ENCODE results near the gene PUS10.
A peak's percentile ranks its signal among the peaks of the same experiment; 100 is the strongest.

The PUS10 gene

DNA sequence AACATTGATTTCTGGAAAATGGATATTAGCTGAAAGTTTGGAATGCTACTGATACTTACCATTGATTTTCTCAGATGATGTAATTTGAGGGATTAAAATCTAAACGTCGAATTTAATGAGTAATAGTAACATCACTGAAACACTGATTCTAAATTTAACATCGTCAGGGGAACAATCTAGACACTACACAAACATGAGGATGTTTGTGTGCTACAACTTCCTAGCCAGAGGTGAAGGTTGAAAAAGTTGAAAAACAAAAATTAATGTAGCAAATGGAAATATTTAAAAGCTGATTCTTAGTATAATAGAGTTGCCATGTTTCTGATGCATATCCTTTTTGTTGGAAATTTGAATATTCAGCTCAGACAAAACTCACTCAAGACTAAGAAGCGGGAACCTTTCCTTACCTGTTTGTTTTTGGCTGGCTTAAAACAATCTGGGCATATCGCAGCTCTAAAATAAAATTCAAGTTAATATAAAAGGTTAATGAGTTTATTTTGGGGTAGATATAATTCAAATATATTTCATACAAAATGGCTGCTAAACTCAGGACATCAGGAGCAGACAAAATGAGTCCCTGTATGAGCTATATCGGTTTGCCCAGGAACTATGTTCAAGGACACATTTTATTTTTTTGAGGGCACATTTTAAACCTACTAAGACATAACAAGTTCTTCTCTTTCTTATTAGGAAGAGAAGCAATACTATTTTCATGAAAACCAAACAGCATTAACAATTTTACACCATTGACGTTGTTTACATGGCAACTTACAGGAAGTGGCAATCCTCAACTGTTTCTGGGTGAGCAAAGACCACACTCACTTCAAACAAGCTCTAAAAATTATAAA is 53.2 kb downstream of the PUS10 start:
- ATAC-seq = peak; percentile 63
- Mint-ChIP-seq H3K27me3 (no peaks in the 10 kb centered on the region), H3K9me3 (no peaks in the 10 kb centered on the region), H3K27ac (peak overlapping the region; percentile 78 to 97), H3K4me1 (peaks cover 36% of the 10 kb centered on the region), H3K4me3 (peak overlapping the region in 1 of 2 donors; percentile 49)
- DNase-seq = no peak

DNA sequence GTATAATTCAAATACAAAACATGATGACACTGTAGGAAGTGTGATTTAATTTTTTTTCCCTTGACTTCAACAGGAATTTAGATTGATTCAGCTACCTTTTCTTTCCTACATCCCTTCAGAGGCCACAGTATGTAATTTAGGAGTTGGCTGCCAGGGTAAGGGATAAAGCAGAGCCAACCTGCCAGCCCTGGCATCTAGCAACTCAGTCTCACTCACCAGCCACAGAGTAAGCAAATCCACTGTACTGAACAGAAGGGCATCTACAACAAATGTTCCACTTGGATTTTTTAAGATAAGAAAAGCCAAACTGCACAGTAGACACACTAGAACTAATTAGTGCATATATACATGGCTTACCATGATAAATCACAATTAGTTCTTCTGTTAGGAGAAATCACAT is 54.9 kb downstream of the PUS10 start:
- H3K27ac Mint-ChIP-seq = no peak overlapping the region
- no peak for ATAC-seq
- peaks cover 36% of the 10 kb centered on the region for H3K4me1 Mint-ChIP-seq
- DNase-seq = no peak
- no peaks in the 10 kb centered on the region for H3K9me3 Mint-ChIP-seq
- no peak overlapping the region for H3K4me3 Mint-ChIP-seq
- no peaks in the 10 kb centered on the region for H3K27me3 Mint-ChIP-seq

DNA sequence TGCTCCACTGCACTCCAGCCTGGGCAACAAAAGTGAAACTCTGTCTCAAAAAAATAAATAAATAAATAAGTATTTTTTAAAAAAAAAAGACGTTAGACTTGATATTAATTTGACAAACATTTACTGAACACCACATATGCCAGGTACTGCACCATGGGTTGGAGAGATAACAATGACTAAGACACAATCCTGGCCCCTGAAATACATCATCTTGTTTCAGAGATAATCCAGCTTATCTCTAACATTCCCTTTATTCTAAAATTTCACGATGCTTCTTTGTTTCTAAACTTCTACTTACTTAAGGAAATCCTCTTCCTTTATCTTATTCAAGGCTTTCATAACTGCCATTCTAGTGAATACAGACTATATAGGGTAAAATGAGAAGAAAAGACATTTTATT is 55.5 kb downstream of the PUS10 start:
- H3K9me3 Mint-ChIP-seq = no peaks in the 10 kb centered on the region
- no peak for DNase-seq
- H3K4me1 Mint-ChIP-seq = peaks cover 34% of the 10 kb centered on the region
- no peak for ATAC-seq
- peak overlapping the region in 1 of 2 donors; percentile 84 for H3K27ac Mint-ChIP-seq
- H3K4me3 Mint-ChIP-seq = no peak overlapping the region
- H3K27me3 Mint-ChIP-seq = no peaks in the 10 kb centered on the region

DNA sequence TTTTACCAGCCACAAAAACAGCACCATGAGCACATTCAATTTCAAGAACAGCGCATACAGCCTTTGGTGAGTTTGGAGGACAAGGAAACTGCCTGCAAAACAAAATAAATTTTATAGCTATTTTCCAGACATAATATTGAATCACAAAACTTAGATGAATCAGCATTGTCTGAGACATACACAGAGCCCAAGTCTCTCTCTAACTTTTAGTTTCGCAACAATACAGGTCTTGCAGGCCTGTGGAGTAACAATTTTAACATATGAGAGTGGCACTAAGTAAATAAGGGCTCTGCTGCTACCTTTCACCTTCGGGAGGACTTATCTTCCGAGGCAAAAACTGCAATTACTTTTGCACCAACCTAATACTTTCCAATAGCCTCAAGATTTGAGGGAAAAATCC is 56.6 kb downstream of the PUS10 start:
- H3K27me3 Mint-ChIP-seq = no peaks in the 10 kb centered on the region
- H3K27ac Mint-ChIP-seq = no peak overlapping the region
- ATAC-seq = no peak
- H3K4me3 Mint-ChIP-seq = no peak overlapping the region
- no peaks in the 10 kb centered on the region for H3K9me3 Mint-ChIP-seq
- DNase-seq = no peak
- peaks cover 25% of the 10 kb centered on the region for H3K4me1 Mint-ChIP-seq

DNA sequence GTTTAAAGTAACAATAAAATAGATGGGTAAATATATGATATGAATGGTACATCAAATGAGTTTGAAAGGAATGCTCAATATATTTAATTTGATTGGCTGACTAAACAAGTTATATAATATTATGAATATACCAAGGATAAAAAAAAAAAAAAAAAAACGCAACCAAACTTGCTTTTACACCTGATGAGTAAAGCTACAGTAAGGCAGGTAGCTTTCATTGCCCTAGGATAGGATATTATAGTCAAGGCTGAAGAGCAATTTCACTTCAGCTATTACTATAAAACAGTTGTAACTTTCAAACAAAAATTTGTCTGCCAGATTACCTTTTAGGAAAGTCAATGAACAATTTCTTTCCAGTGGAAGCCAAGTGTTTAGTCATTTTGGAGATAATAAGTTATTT is 57.3 kb downstream of the PUS10 start:
- no peak for ATAC-seq
- DNase-seq = no peak
- Mint-ChIP-seq H3K27ac (no peak overlapping the region), H3K27me3 (no peaks in the 10 kb centered on the region), H3K4me3 (no peak overlapping the region), H3K9me3 (no peaks in the 10 kb centered on the region), H3K4me1 (peaks cover 18% of the 10 kb centered on the region)

DNA sequence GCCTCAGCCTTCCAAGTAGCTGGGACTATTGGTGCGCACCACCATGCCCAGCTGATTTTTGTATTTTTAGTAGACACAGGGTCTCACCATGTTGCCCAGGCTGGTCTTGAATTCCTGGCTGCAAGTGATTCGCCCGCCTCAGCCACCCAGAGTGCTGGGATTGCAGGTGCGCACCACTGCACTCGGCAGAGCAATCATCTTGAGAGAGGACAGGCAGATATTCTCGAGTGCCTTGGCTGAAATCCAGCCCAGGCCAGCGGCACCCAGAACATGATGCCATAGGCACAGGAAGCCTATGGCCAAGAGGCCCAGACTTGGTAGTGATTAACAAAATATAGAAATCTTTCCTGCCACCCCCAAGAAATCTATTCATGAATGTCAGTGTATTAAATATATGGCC is 58.6 kb downstream of the PUS10 start:
- peaks cover 7% of the 10 kb centered on the region for H3K4me1 Mint-ChIP-seq
- no peak for DNase-seq
- no peak overlapping the region for H3K4me3 Mint-ChIP-seq
- no peak for ATAC-seq
- H3K27me3 Mint-ChIP-seq = no peaks in the 10 kb centered on the region
- no peaks in the 10 kb centered on the region for H3K9me3 Mint-ChIP-seq
- peak overlapping the region in 1 of 2 donors; percentile 80 for H3K27ac Mint-ChIP-seq

DNA sequence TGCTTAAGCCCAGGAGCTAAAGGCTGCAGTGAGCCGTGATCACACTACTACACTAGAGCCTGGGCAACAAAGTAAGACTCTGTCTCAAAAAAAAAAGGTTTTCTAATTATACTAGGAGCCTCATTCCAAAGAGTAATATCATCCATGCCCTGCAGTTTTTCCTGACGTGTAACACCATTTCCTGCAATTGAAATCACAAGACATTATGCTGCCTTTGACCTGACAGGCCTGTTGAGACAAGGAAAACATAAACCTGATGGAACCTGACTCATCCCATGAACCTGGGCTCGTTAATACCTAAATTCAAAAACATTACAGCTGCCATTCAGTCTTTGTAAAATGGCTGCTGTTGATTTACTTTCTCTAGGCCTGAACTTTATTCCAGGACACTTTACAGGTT is 59.3 kb downstream of the PUS10 start:
- Mint-ChIP-seq H3K4me3 (no peak overlapping the region), H3K4me1 (peaks cover 6% of the 10 kb centered on the region), H3K9me3 (no peaks in the 10 kb centered on the region), H3K27ac (no peak overlapping the region), H3K27me3 (no peaks in the 10 kb centered on the region)
- DNase-seq = no peak
- ATAC-seq = no peak

DNA sequence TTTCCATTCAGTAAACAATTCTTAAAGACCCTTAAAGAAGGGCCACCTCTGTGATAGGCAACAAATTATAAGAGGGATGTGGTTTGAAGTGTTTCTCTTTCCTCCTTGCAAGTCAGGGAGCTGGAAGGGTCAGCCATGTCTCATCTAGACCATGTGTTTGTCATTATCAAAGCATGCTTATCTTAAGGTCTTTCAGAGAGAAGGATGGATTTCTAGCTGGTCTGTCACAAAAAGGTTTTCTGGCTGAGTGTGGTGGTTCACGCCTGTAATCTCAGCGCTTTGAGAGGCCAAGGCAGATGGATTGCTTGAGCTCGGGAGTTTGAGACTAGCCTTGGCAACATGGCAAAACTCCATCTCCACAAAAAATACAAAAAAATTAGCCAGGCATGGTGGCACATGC is 59.7 kb downstream of the PUS10 start:
- no peak for ATAC-seq
- DNase-seq = no peak
- no peak overlapping the region for H3K4me3 Mint-ChIP-seq
- peak overlapping the region in 1 of 2 donors; percentile 67 for H3K27ac Mint-ChIP-seq
- no peaks in the 10 kb centered on the region for H3K9me3 Mint-ChIP-seq
- H3K4me1 Mint-ChIP-seq = peaks cover 7% of the 10 kb centered on the region
- no peaks in the 10 kb centered on the region for H3K27me3 Mint-ChIP-seq

DNA sequence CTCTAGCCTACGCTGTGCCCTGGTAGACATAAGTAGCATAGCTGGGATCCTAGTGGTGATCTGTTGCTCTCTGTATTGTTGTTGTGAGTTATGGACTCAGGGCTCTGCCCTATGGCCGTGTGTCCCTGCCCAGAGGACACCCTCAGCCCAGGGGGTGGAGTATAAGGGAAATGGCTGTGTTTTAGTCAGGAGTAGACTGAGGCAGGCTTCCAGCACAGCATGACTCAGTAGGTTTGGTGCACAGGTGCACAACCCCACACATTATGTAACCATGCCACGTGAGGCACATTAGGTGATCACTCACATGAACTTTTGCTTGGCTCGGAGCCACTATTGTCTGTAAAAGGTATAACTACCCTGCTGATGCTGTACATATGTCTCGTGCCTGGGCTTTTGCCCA is 60.4 kb downstream of the PUS10 start:
- H3K4me3 Mint-ChIP-seq = no peak overlapping the region
- H3K9me3 Mint-ChIP-seq = no peaks in the 10 kb centered on the region
- no peaks in the 10 kb centered on the region for H3K27me3 Mint-ChIP-seq
- ATAC-seq (no peak), DNase-seq (no peak)
- H3K4me1 Mint-ChIP-seq = peaks cover 14% of the 10 kb centered on the region
- no peak overlapping the region for H3K27ac Mint-ChIP-seq

DNA sequence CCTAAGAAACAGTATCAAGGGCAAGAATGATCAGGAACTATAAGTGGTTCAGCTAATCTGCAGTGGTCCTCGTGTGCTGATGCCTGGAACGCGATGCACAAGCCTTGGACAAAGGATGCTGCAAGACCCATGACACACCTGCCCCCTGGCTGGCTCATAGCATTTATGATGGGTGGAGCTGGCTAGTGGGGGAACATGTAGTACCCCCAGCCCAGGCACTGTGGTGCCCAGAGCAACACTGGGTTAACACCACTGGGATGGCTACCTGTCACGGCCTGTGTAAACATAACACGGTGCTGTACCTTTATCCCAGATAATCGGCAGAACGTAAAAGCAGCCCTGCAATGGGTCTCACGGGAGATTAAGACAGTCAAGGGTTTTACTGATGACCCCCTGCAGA is 60.8 kb downstream of the PUS10 start:
- DNase-seq (no peak), ATAC-seq (no peak)
- peaks cover 15% of the 10 kb centered on the region for H3K4me1 Mint-ChIP-seq
- no peaks in the 10 kb centered on the region for H3K27me3 Mint-ChIP-seq
- H3K27ac Mint-ChIP-seq = no peak overlapping the region
- no peaks in the 10 kb centered on the region for H3K9me3 Mint-ChIP-seq
- H3K4me3 Mint-ChIP-seq = no peak overlapping the region

DNA sequence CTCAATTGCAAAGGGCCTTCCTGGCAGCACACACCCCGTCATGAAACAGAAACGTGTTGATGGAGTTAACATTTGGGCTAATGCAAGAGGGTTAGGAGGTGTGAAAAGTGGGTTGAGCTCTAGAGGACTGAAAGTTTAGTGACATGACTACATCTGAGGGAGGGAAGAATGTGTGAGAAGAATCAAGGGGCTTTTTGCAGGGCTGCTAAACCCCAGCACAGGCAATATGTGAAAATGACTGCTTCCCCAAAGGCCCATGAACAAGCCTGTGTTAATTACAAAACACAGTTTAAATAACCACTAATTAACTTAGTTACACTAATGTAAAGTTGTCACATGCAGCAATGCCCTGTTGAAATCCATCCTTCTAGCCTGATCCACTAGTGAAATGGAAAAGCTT is 63.9 kb downstream of the PUS10 start:
- Mint-ChIP-seq H3K4me3 (peak overlapping the region in 1 of 2 donors; percentile 9), H3K4me1 (peaks cover 21% of the 10 kb centered on the region), H3K27me3 (no peaks in the 10 kb centered on the region), H3K9me3 (no peaks in the 10 kb centered on the region), H3K27ac (peak overlapping the region in 1 of 2 donors; percentile 10)
- ATAC-seq (peak; percentile 99), DNase-seq (peak in 1 of 2 donors; percentile 34)

DNA sequence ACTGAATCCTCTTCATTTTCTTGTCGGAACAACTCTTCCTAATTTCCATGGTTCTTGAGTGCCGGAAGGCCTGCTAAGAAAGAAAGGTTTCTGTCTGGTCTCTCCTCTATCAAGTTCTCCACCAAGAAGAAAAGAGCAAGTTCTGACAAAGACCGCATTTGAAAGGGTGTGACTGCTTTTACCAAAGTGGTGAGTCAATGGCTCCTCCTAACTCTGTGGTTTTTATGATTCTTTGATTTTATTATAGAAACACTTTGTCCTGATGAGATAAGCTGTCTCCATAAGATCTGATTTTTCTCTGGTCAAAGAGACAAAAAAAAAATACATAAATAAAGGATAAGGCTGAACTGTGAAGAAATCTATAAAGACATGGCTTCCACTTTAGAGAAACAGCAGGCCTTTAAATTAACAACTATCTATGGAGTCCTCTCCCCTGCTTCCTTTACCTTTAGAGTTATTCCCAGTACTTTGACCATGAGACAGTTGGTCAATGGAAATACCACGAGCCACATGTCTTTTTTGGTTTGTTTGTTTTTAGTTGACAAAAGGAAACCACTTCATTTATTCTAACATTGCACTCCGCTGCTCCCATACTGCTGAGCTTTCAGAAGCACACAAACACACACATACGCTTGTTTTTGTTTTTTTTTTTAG is 69.0 kb downstream of the PUS10 start:
- Mint-ChIP-seq H3K4me3 (no peak overlapping the region), H3K27me3 (no peaks in the 10 kb centered on the region), H3K4me1 (peaks cover 32% of the 10 kb centered on the region), H3K9me3 (no peaks in the 10 kb centered on the region), H3K27ac (peak overlapping the region in 1 of 2 donors; percentile 7)
- no peak for DNase-seq
- peak; percentile 78 for ATAC-seq

DNA sequence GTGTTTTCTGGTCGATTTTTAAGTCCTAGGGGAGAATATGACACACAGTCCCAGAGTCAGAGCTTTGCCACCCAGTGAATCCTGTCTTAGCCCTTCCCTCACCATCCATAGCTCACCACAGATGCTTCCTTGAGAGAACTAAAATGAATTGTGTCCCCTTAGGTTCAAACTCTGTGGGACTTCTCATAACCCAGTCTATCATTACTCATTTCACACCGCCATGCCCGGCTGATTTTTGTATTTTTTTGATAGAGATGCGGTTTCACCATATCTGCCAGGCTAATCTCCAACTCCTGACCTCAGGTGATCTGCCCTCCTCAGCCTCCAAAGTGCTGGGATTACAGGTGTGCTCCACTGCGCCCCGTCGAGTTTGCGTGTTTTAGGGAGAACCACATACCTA is 69.9 kb downstream of the PUS10 start:
- peaks cover 26% of the 10 kb centered on the region for H3K4me1 Mint-ChIP-seq
- H3K9me3 Mint-ChIP-seq = no peaks in the 10 kb centered on the region
- no peaks in the 10 kb centered on the region for H3K27me3 Mint-ChIP-seq
- peak overlapping the region in 1 of 2 donors; percentile 15 for H3K4me3 Mint-ChIP-seq
- no peak for DNase-seq
- H3K27ac Mint-ChIP-seq = peak overlapping the region in 1 of 2 donors; percentile 6
- ATAC-seq = peak; percentile 48

DNA sequence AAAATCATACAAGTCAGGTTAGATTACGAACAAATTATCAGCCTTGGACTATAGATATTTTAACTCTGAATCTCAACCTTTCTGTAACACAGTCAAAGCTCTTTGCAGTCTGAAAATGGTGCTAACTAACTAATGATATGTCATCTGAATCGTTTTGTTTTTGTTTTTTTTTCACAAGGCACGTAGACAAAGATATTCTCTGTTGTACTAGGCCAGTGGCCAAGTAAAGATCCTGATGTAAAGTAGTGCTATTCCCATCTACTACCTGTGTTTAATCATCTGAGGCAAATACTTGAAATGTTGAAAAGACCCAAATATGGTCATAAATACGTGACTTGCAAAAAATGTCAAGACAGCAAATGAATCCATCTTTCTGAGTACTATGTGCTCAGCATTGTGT is 71.0 kb downstream of the PUS10 start:
- H3K27me3 Mint-ChIP-seq = no peaks in the 10 kb centered on the region
- no peaks in the 10 kb centered on the region for H3K9me3 Mint-ChIP-seq
- peaks cover 21% of the 10 kb centered on the region for H3K4me1 Mint-ChIP-seq
- DNase-seq (no peak), ATAC-seq (no peak)
- no peak overlapping the region for H3K4me3 Mint-ChIP-seq
- H3K27ac Mint-ChIP-seq = no peak overlapping the region

DNA sequence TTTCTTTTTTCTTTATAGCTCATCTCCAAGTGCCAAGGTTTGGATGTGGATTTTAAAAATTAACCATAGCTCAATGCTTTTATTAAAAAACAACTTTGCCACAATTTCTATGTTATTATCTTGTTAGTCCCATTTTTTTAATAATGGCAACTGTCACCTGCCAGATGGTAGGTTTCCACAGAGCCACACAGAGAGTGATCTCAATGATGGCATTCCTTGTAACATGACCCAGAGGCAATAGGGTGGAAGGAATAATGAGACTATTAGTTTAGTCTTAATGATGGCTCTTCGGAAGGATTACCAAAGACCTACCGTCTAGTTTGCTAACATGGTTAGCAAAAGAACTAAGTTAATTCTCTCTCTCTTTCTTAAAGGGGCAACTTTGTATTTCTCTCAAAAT is 72.7 kb downstream of the PUS10 start:
- no peak overlapping the region for H3K4me3 Mint-ChIP-seq
- DNase-seq (no peak), ATAC-seq (no peak)
- peaks cover 21% of the 10 kb centered on the region for H3K4me1 Mint-ChIP-seq
- no peaks in the 10 kb centered on the region for H3K9me3 Mint-ChIP-seq
- no peaks in the 10 kb centered on the region for H3K27me3 Mint-ChIP-seq
- H3K27ac Mint-ChIP-seq = no peak overlapping the region

DNA sequence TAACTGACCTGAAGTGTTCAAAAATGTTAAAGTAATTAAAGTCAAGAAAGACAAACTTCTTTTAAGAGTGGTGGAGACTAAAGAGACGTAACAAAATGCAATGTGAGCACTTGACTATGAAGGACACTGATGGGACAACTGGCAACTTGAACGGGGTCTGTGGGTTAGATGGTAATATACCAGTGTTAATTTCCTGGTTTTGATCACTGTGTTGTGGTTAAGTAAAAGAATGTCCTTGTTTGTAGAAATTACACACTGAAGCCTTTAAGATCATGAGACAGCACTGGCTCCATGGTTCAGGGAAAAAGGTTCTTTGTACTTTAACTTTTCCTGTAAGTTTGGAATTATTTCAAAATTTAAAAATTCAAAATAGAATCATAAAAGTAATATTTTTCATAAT is 78.4 kb downstream of the PUS10 start:
- ATAC-seq (no peak), DNase-seq (no peak)
- no peak overlapping the region for H3K27ac Mint-ChIP-seq

More for the DNA sequence above, 78.4 kb downstream of the PUS10 start:
- H3K27me3 Mint-ChIP-seq = no peaks in the 10 kb centered on the region
- H3K9me3 Mint-ChIP-seq = no peaks in the 10 kb centered on the region
- H3K4me3 Mint-ChIP-seq = no peak overlapping the region
- H3K4me1 Mint-ChIP-seq = peaks cover 35% of the 10 kb centered on the region

All from stimulated activated naive CD8-positive, alpha-beta T cell treated with anti-CD3 and anti-CD28 coated beads, Interleukin-15, amount 100 ng/mL, for 72 hours (primary cell).